Muscle layer of duodenum (tissue), 2 donors: ENCODE results near the gene SLC25A21.
"Not testable (repeated sequence)": the region's sequence is repeated elsewhere in the genome, so short reads cannot be mapped to it uniquely, and the experiment has no call there.

Source experiments
- H3K27ac ChIP-seq: one replicate; pipeline ENCODE4 v1.7.0; 2013; ENCODE audit warnings: mild to moderate bottlenecking, low read length
- H3K27me3 ChIP-seq: one replicate; pipeline ENCODE4 v1.7.0; 2013; ENCODE audit warnings: low read depth, mild to moderate bottlenecking, control low read depth, low read length
- H3K36me3 ChIP-seq, 2 donors: one replicate each; pipeline ENCODE4 v1.7.0; 2013; ENCODE audit warnings: low read length in 2 of 2, control low read depth in 1 of 2, mild to moderate bottlenecking in 1 of 2; ENCODE audit not compliant: insufficient read depth in 2 of 2, control insufficient read depth in 1 of 2
- H3K4me1 ChIP-seq, 2 donors: one replicate each; pipeline ENCODE4 v1.7.0; 2013; ENCODE audit warnings: low read length in 2 of 2, mild to moderate bottlenecking in 2 of 2, control low read depth in 1 of 2, moderate library complexity in 1 of 2; ENCODE audit not compliant: insufficient read depth in 2 of 2, control insufficient read depth in 1 of 2
- H3K4me3 ChIP-seq, 2 donors: one replicate each; pipeline ENCODE4 v1.7.0; 2013; ENCODE audit warnings: low read length in 2 of 2, low read depth in 1 of 2, mild to moderate bottlenecking in 1 of 2
- H3K9me3 ChIP-seq, 2 donors: one replicate each; pipeline ENCODE4 v1.7.0; 2013; ENCODE audit warnings: low read length in 2 of 2, control low read depth in 1 of 2, mild to moderate bottlenecking in 1 of 2; ENCODE audit not compliant: control insufficient read depth in 1 of 2
- donor health status: healthy.

Gene SLC25A21

GRCh38 chr14:36996857-36997590, 175.4 kb downstream of the SLC25A21 start:
- H3K4me1 ChIP-seq = no peaks in the 10 kb centered on the region
- H3K9me3 ChIP-seq = no peaks in the 10 kb centered on the region
- H3K36me3 ChIP-seq = no peaks in the 10 kb centered on the region
- H3K27ac ChIP-seq = no peak overlapping the region
- H3K4me3 ChIP-seq = no peak overlapping the region
- H3K27me3 ChIP-seq = no peaks in the 10 kb centered on the region

- Histone ChIP-seq H3K27ac (no peak overlapping the region), H3K4me3 (no peak overlapping the region), H3K36me3 (no peaks in the 10 kb centered on the region), H3K9me3 (no peaks in the 10 kb centered on the region), H3K4me1 (no peaks in the 10 kb centered on the region), H3K27me3 (no peaks in the 10 kb centered on the region)
Observed at GRCh38 chr14:36996133-36996856, 176.1 kb downstream of the SLC25A21 start.

GRCh38 chr14:36989806-36990205, 182.6 kb downstream of the SLC25A21 start:
- Histone ChIP-seq H3K27ac (no peak overlapping the region), H3K27me3 (no peaks in the 10 kb centered on the region), H3K4me1 (no peaks in the 10 kb centered on the region), H3K36me3 (no peaks in the 10 kb centered on the region), H3K9me3 (no peaks in the 10 kb centered on the region), H3K4me3 (no peak overlapping the region)

- H3K36me3 ChIP-seq = no peaks in the 10 kb centered on the region
- H3K9me3 ChIP-seq = no peaks in the 10 kb centered on the region
- H3K4me1 ChIP-seq = no peaks in the 10 kb centered on the region
- no peak overlapping the region for H3K27ac ChIP-seq
- H3K4me3 ChIP-seq = no peak overlapping the region
- H3K27me3 ChIP-seq = no peaks in the 10 kb centered on the region
Observed at GRCh38 chr14:36988989-36989388, 183.4 kb downstream of the SLC25A21 start.

GRCh38 chr14:36988568-36988967, 183.8 kb downstream of the SLC25A21 start:
- Histone ChIP-seq H3K27ac (no peak overlapping the region), H3K9me3 (no peaks in the 10 kb centered on the region), H3K4me3 (no peak overlapping the region), H3K4me1 (no peaks in the 10 kb centered on the region), H3K27me3 (no peaks in the 10 kb centered on the region), H3K36me3 (no peaks in the 10 kb centered on the region)

GRCh38 chr14:36986407-36986806, 186.0 kb downstream of the SLC25A21 start:
- no peaks in the 10 kb centered on the region for H3K36me3 ChIP-seq
- H3K4me3 ChIP-seq = no peak overlapping the region

GRCh38 chr14:36981832-36982529, 190.4 kb downstream of the SLC25A21 start:
- Histone ChIP-seq H3K4me1 (no peaks in the 10 kb centered on the region), H3K4me3 (no peak overlapping the region), H3K9me3 (no peaks in the 10 kb centered on the region), H3K27ac (no peak overlapping the region), H3K36me3 (no peaks in the 10 kb centered on the region), H3K27me3 (no peaks in the 10 kb centered on the region)

More at GRCh38 chr14:36986407-36986806, 186.0 kb downstream of the SLC25A21 start:
- H3K9me3 ChIP-seq = no peaks in the 10 kb centered on the region
- no peak overlapping the region for H3K27ac ChIP-seq
- no peaks in the 10 kb centered on the region for H3K27me3 ChIP-seq
- no peaks in the 10 kb centered on the region for H3K4me1 ChIP-seq

- H3K4me3 ChIP-seq, H3K36me3 ChIP-seq, H3K27ac ChIP-seq, H3K4me1 ChIP-seq, H3K27me3 ChIP-seq, H3K9me3 ChIP-seq: not testable (repeated sequence)
Observed at GRCh38 chr14:36980413-36980812, 192.0 kb downstream of the SLC25A21 start.

- Histone ChIP-seq H3K9me3 (no peaks in the 10 kb centered on the region), H3K4me3 (no peak overlapping the region), H3K27ac (no peak overlapping the region), H3K4me1 (no peaks in the 10 kb centered on the region), H3K27me3 (no peaks in the 10 kb centered on the region), H3K36me3 (no peaks in the 10 kb centered on the region)
Observed at GRCh38 chr14:36979863-36980262, 192.5 kb downstream of the SLC25A21 start.

- Histone ChIP-seq H3K4me1 (no peaks in the 10 kb centered on the region), H3K27me3 (no peaks in the 10 kb centered on the region), H3K9me3 (no peaks in the 10 kb centered on the region), H3K27ac (no peak overlapping the region), H3K4me3 (no peak overlapping the region), H3K36me3 (no peaks in the 10 kb centered on the region)
Observed at GRCh38 chr14:36976571-36977023, 195.8 kb downstream of the SLC25A21 start.

GRCh38 chr14:36975834-36976233, 196.6 kb downstream of the SLC25A21 start:
- no peak overlapping the region for H3K27ac ChIP-seq
- no peaks in the 10 kb centered on the region for H3K36me3 ChIP-seq
- no peaks in the 10 kb centered on the region for H3K4me1 ChIP-seq
- no peaks in the 10 kb centered on the region for H3K27me3 ChIP-seq
- no peak overlapping the region for H3K4me3 ChIP-seq
- no peaks in the 10 kb centered on the region for H3K9me3 ChIP-seq
